IMR-90 (cell line): Measurements from ENCODE around the gene RNASET2.

Experiments used
- BHLHE40 ChIP-seq: fragments of 150-350 bp; IDR thresholded peaks from 2 replicates; pipeline ENCODE4 v1.6.1; 2016; ENCODE audit warnings: mild to moderate bottlenecking, low read depth, low read length
- CEBPB ChIP-seq: IDR thresholded peaks from 2 replicates; pipeline ENCODE4 v1.6.1; 2012; ENCODE audit warnings: low read depth, low read length, improper control_type of control experiment
- CHD1 ChIP-seq: IDR thresholded peaks from 2 replicates; pipeline ENCODE4 v1.6.1; 2012; ENCODE audit warnings: low read depth, low read length, improper control_type of control experiment
- CTCF ChIP-seq: conservative IDR thresholded peaks from 2 replicates; pipeline ENCODE4 v1.5.1; 2012; ENCODE audit warnings: mild to moderate bottlenecking, low read depth, low read length, improper control_type of control experiment
- ELK1 ChIP-seq: fragments of 150-350 bp; IDR thresholded peaks from 2 replicates; pipeline ENCODE4 v1.6.1; 2016; ENCODE audit warnings: low read depth, mild to moderate bottlenecking, low read length, moderate library complexity, borderline replicate concordance
- FOS ChIP-seq: fragments of 150-350 bp; IDR thresholded peaks from 2 replicates; pipeline ENCODE4 v1.6.1; 2016; ENCODE audit warnings: low read depth, low read length
- MAFK ChIP-seq: IDR thresholded peaks from 2 replicates; pipeline ENCODE4 v1.6.1; 2012; ENCODE audit warnings: low read depth, low read length, improper control_type of control experiment
- MXI1 ChIP-seq: IDR thresholded peaks from 2 replicates; pipeline ENCODE4 v1.6.1; 2012; ENCODE audit warnings: low read depth, mild to moderate bottlenecking, low read length, moderate library complexity, borderline replicate concordance
- POLR2A ChIP-seq: IDR thresholded peaks from 2 replicates; pipeline ENCODE4 v1.6.1; 2012; ENCODE audit warnings: mild to moderate bottlenecking, low read depth, low read length
- RAD21 ChIP-seq: IDR thresholded peaks from 2 replicates; pipeline ENCODE4 v1.6.1; 2012; ENCODE audit warnings: low read length, improper control_type of control experiment
- RCOR1 ChIP-seq: IDR thresholded peaks from 2 replicates; pipeline ENCODE4 v1.6.1; 2012; ENCODE audit warnings: mild to moderate bottlenecking, low read length, improper control_type of control experiment; ENCODE audit not compliant: insufficient replicate concordance
- USF2 ChIP-seq: fragments of 150-350 bp; IDR thresholded peaks from 2 replicates; pipeline ENCODE4 v1.6.1; 2017; ENCODE audit warnings: mild to moderate bottlenecking, antibody characterized with exemption, low read length, low read depth

GRCh38 chr6:166935353-166935752, 21.0 kb downstream of the RNASET2 start:
- TF ChIP-seq FOS (no peak), ELK1 (no peak), CTCF (no peak), MXI1 (no peak), POLR2A (no peak), MAFK (no peak), CEBPB (no peak), RAD21 (no peak), RCOR1 (no peak), CHD1 (no peak), BHLHE40 (no peak), USF2 (no peak)
